Esophagus squamous epithelium (tissue), 4 donors: ENCODE results near the gene SPTLC2.

Experiments used
- CTCF ChIP-seq, 6 experiments: fragments of 450-650 bp in 4 of 6; fragments of 200-600 bp in 2 of 6; sonication (generic) in 2 of 6; IDR thresholded peaks; one replicate each; pipeline ENCODE4 v1.5.1; 2016 to 2019; ENCODE audit warnings: antibody characterized with exemption in 6 of 6, mild to moderate bottlenecking in 4 of 6, moderate library complexity in 4 of 6
- POLR2A ChIP-seq, 4 donors: fragments of 450-650 bp; IDR thresholded peaks; one replicate each; pipeline ENCODE4 v1.6.1; 2017; ENCODE audit warnings: antibody characterized with exemption in 4 of 4, mild to moderate bottlenecking in 4 of 4, moderate library complexity in 3 of 4

DNA sequence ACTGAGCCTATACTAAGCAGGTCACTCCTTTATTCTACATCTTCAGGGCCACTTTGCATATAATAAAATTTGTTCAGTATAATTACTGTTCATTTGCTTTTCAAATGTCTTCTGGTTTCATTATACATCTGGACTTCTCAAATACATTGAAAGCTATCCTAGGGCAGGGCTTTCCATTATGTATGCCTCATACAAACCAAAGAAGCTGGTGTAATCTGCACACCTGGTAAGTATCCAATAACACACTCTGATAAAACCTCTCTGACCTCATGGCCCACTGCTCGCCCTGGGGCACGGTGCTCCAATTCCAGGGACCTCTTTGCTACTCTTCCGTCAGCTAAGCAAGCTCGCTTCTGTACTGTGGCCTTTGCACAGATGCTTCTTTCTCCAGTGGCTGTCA is 95.9 kb downstream of the SPTLC2 start:
- no peak for TF ChIP-seq POLR2A (IDR thresholded peaks at IDR 0.05)
- TF ChIP-seq CTCF (IDR thresholded peaks at IDR 0.05), result no peak
